Measurements from ENCODE around the gene SLMAP. TPM values are rescaled to one million over a fixed set of nuclear protein-coding genes. Genes with fewer than 3 reads are reported as not detected.

SLMAP gene
- total and polyA plus RNA-seq, 2 of the 13 experiments (the other 11 are each of a cell fraction or from before 2014, with no cell fraction given): 24.0 to 48.3 TPM

GRCh38 chr3:57934373-57934772, 178.3 kb downstream of the SLMAP start (continued):
- TF ChIP-seq, protein P1, sequence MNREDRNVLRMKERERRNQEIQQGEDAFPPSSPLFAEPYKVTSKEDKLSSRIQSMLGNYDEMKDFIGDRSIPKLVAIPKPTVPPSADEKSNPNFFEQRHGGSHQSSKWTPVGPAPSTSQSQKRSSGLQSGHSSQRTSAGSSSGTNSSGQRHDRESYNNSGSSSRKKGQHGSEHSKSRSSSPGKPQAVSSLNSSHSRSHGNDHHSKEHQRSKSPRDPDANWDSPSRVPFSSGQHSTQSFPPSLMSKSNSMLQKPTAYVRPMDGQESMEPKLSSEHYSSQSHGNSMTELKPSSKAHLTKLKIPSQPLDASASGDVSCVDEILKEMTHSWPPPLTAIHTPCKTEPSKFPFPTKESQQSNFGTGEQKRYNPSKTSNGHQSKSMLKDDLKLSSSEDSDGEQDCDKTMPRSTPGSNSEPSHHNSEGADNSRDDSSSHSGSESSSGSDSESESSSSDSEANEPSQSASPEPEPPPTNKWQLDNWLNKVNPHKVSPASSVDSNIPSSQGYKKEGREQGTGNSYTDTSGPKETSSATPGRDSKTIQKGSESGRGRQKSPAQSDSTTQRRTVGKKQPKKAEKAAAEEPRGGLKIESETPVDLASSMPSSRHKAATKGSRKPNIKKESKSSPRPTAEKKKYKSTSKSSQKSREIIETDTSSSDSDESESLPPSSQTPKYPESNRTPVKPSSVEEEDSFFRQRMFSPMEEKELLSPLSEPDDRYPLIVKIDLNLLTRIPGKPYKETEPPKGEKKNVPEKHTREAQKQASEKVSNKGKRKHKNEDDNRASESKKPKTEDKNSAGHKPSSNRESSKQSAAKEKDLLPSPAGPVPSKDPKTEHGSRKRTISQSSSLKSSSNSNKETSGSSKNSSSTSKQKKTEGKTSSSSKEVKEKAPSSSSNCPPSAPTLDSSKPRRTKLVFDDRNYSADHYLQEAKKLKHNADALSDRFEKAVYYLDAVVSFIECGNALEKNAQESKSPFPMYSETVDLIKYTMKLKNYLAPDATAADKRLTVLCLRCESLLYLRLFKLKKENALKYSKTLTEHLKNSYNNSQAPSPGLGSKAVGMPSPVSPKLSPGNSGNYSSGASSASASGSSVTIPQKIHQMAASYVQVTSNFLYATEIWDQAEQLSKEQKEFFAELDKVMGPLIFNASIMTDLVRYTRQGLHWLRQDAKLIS (CRISPR knock-in tag; IDR thresholded peaks at IDR 0.05): no peak
- no peak for TF ChIP-seq PITX1 (CRISPR knock-in tag; IDR thresholded peaks at IDR 0.05)
- no peak for TF ChIP-seq TOE1 (CRISPR knock-in tag; IDR thresholded peaks at IDR 0.05)
- no peak for TF ChIP-seq SOX5 (CRISPR knock-in tag; IDR thresholded peaks at IDR 0.05; ENCODE audit: borderline replicate concordance)

- BruUV-seq (replicated peaks): no TSS peak
- DNase-seq (ENCODE audit: low spot score): no peak
- H2AFZ ChIP-seq (ENCODE audit: low read length): no peak overlapping the region
- no peak overlapping the region for H3K4me3 ChIP-seq (replicated peaks in 1 of 3; ENCODE audit: insufficient read depth in 1 of 3, low read depth in 2 of 3, low read length in 3 of 3)
- CTCF ChIA-PET (ENCODE audit: low intra/inter-chr PET ratio, low total read pairs): no interaction called here
- no peaks in the 10 kb centered on the region for H4K20me1 ChIP-seq (ENCODE audit: insufficient read depth, low read length)
- no peak overlapping the region for H3K9ac ChIP-seq (ENCODE audit: insufficient read depth, low read depth, low read length)
- H3K4me2 ChIP-seq (ENCODE audit: low read depth, low read length): no peak overlapping the region
- WGBS (ENCODE audit: low lambda C conversion rate): 100% methylated on average over 3 of the region's 3 CpGs
- ATAC-seq: 0 out of 3 replicates have a peak, but pooled peaks have one; percentile 21
- no peaks in the 10 kb centered on the region for H3K79me2 ChIP-seq (ENCODE audit: insufficient read depth, low read length)
- H3K27ac ChIP-seq (ENCODE audit: extremely low read length, insufficient read depth, low read length): no peak overlapping the region
- H3K36me3 ChIP-seq (replicated peaks in 1 of 2; ENCODE audit: control insufficient read depth in 1 of 2, insufficient read depth in 2 of 2, low read length in 2 of 2): peaks cover 0 to 2% of the 10 kb centered on the region in 2 experiments; a peak in 2 of 5 replicates
- POLR2A ChIA-PET: interaction anchor here (1.8 kb wide), 1 partner anchor 13 kb away, joined by 4 read pairs; no protein-coding TSS in a partner anchor
- no peaks in the 10 kb centered on the region for H3K27me3 ChIP-seq (ENCODE audit: control insufficient read depth in 1 of 2, insufficient read depth in 2 of 2, low read length in 2 of 2)
- intact Hi-C loops (cut with micrococcal nuclease; ENCODE audit: unreplicated experiment): no loop called here
- no peaks in the 10 kb centered on the region for H3K4me1 ChIP-seq (ENCODE audit: insufficient read depth, low read length)
- FAIRE-seq: no peak
- H3K9me3 ChIP-seq (ENCODE audit: low read length): no peaks in the 10 kb centered on the region
- in situ Hi-C loops (cut with HindIII; ENCODE audit: extremely low pct_ligation_motif_present, low pct_unique_long_range_greater_than_20kb): no loop called here
- TF ChIP-seq JARID2 (CRISPR knock-in tag; IDR thresholded peaks at IDR 0.05; ENCODE audit: insufficient replicate concordance): no peak
- no peak for TF ChIP-seq RAD51 (IDR thresholded peaks at IDR 0.05; ENCODE audit: borderline replicate concordance)
- TF ChIP-seq ZFY (CRISPR knock-in tag; IDR thresholded peaks at IDR 0.05): no peak
- TF ChIP-seq ATAD3A (CRISPR knock-in tag; IDR thresholded peaks at IDR 0.05): no peak
- no peak for TF ChIP-seq JDP2 (CRISPR knock-in tag; IDR thresholded peaks at IDR 0.05; ENCODE audit: borderline replicate concordance)
- TF ChIP-seq, protein P2, sequence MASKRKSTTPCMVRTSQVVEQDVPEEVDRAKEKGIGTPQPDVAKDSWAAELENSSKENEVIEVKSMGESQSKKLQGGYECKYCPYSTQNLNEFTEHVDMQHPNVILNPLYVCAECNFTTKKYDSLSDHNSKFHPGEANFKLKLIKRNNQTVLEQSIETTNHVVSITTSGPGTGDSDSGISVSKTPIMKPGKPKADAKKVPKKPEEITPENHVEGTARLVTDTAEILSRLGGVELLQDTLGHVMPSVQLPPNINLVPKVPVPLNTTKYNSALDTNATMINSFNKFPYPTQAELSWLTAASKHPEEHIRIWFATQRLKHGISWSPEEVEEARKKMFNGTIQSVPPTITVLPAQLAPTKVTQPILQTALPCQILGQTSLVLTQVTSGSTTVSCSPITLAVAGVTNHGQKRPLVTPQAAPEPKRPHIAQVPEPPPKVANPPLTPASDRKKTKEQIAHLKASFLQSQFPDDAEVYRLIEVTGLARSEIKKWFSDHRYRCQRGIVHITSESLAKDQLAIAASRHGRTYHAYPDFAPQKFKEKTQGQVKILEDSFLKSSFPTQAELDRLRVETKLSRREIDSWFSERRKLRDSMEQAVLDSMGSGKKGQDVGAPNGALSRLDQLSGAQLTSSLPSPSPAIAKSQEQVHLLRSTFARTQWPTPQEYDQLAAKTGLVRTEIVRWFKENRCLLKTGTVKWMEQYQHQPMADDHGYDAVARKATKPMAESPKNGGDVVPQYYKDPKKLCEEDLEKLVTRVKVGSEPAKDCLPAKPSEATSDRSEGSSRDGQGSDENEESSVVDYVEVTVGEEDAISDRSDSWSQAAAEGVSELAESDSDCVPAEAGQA (IDR thresholded peaks at IDR 0.05; ENCODE audit: low read depth): no peak
- TF ChIP-seq, protein P2 (CRISPR knock-in tag; IDR thresholded peaks at IDR 0.05; ENCODE audit: borderline replicate concordance): no peak
- TF ChIP-seq ZNF180 (CRISPR knock-in tag; IDR thresholded peaks at IDR 0.05; ENCODE audit: borderline replicate concordance, low read depth): no peak
- TF ChIP-seq PCBP1 (IDR thresholded peaks at IDR 0.05; ENCODE audit: borderline replicate concordance, low read depth, low read length): no peak
These were observed 179.4 kb downstream of the SLMAP start for GRCh38 chr3:57935539-57935938.
